ENCODE measurements around the gene TSGA10IP. TPM values are rescaled to one million over a fixed set of nuclear protein-coding genes. Genes with fewer than 3 reads are reported as not detected.
"Not testable (repeated sequence)": the region's sequence is repeated elsewhere in the genome, so short reads cannot be mapped to it uniquely, and the experiment has no call there.

The TSGA10IP gene
- total RNA-seq, 2 experiments from 2014 or later = not detected

DNA sequence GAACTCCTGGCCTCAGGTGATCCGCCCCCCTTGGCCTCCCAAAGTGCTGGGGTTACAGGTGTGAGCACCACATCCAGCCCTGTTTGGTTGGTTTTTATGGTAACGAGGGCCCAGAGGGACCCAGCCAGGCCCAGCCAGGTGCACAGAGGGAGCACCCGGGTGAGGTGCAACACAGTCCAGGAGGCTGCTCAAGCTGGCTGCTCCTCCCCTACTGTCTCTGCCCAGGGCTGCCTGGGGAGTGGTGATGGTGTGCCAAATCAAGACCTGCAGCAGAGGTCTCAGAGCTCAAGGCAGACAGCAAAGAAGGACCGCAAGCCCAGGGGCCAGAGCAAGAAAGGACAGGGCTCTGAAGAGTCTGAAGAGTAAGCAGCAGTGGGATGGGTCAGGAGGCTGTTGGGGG, 1.4 kb downstream of the TSGA10IP start:
- Mint-ChIP-seq H3K4me3 (no peak overlapping the region), H3K27me3 (no peaks in the 10 kb centered on the region), H3K4me1 (ENCODE audit: low read depth) (no peaks in the 10 kb centered on the region), H3K27ac (no peak overlapping the region), H3K9me3 (no peaks in the 10 kb centered on the region), H3K36me3 (ENCODE audit: low read depth) (no peaks in the 10 kb centered on the region)
- TF ChIP-seq CTCF (IDR thresholded peaks at IDR 0.05) = no peak
- no peak for DNase-seq
- peaks cover 2% of the 10 kb centered on the region for H3K4me1 ChIP-seq (ENCODE audit: insufficient read depth, low read length)
- no peaks in the 10 kb centered on the region for H3K36me3 ChIP-seq (ENCODE audit: insufficient read depth, low read length)
- ChIA-PET CTCF (no interaction called here), POLR2A (no interaction called here)
- intact Hi-C loops (cut with DNase I, micrococcal nuclease) = no loop called here
- H3K27ac ChIP-seq (ENCODE audit: low read depth in 1 of 2, low read length in 2 of 2) = no peak overlapping the region
- H3K4me3 ChIP-seq (ENCODE audit: low read length) = no peak overlapping the region
- no peaks in the 10 kb centered on the region for H3K9me3 ChIP-seq (ENCODE audit: control insufficient read depth in 1 of 2, insufficient read depth in 1 of 2, low read length in 2 of 2)
- H3K27me3 ChIP-seq (ENCODE audit: control insufficient read depth in 1 of 2, insufficient read depth in 2 of 2, low read length in 2 of 2) = no peaks in the 10 kb centered on the region
- no peak for ATAC-seq (ENCODE audit: poor library complexity)

DNA sequence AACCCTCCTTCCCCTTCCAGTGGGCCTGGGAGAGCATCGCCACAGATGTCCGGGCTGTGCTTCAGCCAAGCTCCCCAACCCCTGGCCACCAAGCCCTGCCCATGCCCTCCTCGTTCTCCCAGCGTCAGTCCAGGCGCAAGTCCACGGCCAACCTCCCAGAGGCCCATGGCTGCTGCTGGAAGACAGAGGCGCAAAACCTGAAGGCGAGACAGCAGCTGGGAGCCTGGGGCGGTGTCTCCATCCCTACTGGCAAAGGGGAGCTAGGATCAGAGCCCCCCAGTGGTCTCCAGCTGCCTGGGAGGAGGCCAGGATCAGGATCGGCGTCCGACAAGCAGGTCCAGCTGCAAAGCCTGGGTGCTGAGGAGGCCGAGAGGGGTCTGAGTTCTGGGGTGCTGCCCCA, 1.9 kb downstream of the TSGA10IP start:
- ChIA-PET CTCF (no interaction called here), POLR2A (interaction anchor here (0.6 kb wide), 1 partner anchor 13 kb away, joined by 3 read pairs; no protein-coding TSS in a partner anchor)
- Mint-ChIP-seq H3K4me1 (ENCODE audit: low read depth) (no peaks in the 10 kb centered on the region), H3K4me3 (no peak overlapping the region), H3K27me3 (no peaks in the 10 kb centered on the region), H3K27ac (no peak overlapping the region), H3K9me3 (no peaks in the 10 kb centered on the region), H3K36me3 (ENCODE audit: low read depth) (no peaks in the 10 kb centered on the region)
- Histone ChIP-seq H3K27me3 (ENCODE audit: control insufficient read depth in 1 of 2, insufficient read depth in 2 of 2, low read length in 2 of 2) (no peaks in the 10 kb centered on the region), H3K9me3 (ENCODE audit: control insufficient read depth in 1 of 2, insufficient read depth in 1 of 2, low read length in 2 of 2) (no peaks in the 10 kb centered on the region), H3K36me3 (ENCODE audit: insufficient read depth, low read length) (no peaks in the 10 kb centered on the region), H3K4me3 (ENCODE audit: low read length) (no peak overlapping the region), H3K27ac (ENCODE audit: low read depth in 1 of 2, low read length in 2 of 2) (no peak overlapping the region), H3K4me1 (ENCODE audit: insufficient read depth, low read length) (peaks cover 2% of the 10 kb centered on the region)
- DNase-seq (no peak), ATAC-seq (ENCODE audit: poor library complexity) (no peak)
- TF ChIP-seq CTCF (IDR thresholded peaks at IDR 0.05) = no peak
- intact Hi-C loops (cut with DNase I, micrococcal nuclease) = no loop called here

DNA sequence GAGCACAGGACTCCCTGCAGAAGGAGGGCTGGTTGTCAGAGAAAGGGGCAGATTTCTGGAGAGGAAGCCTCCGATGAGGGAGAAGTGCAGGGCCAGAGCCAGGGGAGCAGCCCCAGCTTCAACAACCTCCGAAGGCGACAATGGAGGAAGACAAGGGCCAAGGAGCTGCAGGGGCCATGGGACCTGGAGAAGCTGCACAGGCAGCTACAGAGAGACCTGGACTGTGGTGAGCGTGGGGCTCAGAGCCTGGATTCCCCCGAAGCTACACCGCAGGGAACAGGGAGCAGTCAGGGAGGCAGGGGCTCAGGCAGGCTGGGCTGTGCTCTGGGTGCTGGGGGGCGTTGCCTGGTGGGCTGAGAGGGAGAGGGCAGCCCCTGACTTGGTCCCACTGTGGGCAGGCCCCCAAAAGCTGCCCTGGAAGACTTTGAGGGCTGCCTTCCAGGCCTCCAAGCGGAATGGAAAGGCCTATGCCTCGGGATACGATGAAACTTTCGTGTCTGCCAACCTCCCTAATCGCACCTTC, 2.4 kb downstream of the TSGA10IP start:
- H3K4me1 ChIP-seq (ENCODE audit: insufficient read depth, low read length) = peaks cover 2% of the 10 kb centered on the region
- ChIA-PET CTCF (no interaction called here), POLR2A (interaction anchor here (0.5 to 0.6 kb wide), 2 partner anchors 13 to 825 kb away, joined by 3 read pairs; no protein-coding TSS in a partner anchor)
- no peaks in the 10 kb centered on the region for H3K27me3 Mint-ChIP-seq
- no peaks in the 10 kb centered on the region for H3K4me1 Mint-ChIP-seq (ENCODE audit: low read depth)
- DNase-seq (no peak), ATAC-seq (ENCODE audit: poor library complexity) (no peak)
- intact Hi-C loops (cut with DNase I, micrococcal nuclease) = no loop called here
- H3K9me3 Mint-ChIP-seq = no peaks in the 10 kb centered on the region
- no peak for TF ChIP-seq CTCF (IDR thresholded peaks at IDR 0.05)
- no peak overlapping the region for H3K27ac Mint-ChIP-seq
- no peaks in the 10 kb centered on the region for H3K36me3 ChIP-seq (ENCODE audit: insufficient read depth, low read length)
- no peak overlapping the region for H3K27ac ChIP-seq (ENCODE audit: low read depth in 1 of 2, low read length in 2 of 2)
- H3K27me3 ChIP-seq (ENCODE audit: control insufficient read depth in 1 of 2, insufficient read depth in 2 of 2, low read length in 2 of 2) = no peaks in the 10 kb centered on the region
- H3K4me3 Mint-ChIP-seq = no peak overlapping the region
- H3K4me3 ChIP-seq (ENCODE audit: low read length) = no peak overlapping the region
- H3K36me3 Mint-ChIP-seq (ENCODE audit: low read depth) = no peaks in the 10 kb centered on the region
- H3K9me3 ChIP-seq (ENCODE audit: control insufficient read depth in 1 of 2, insufficient read depth in 1 of 2, low read length in 2 of 2) = no peaks in the 10 kb centered on the region

DNA sequence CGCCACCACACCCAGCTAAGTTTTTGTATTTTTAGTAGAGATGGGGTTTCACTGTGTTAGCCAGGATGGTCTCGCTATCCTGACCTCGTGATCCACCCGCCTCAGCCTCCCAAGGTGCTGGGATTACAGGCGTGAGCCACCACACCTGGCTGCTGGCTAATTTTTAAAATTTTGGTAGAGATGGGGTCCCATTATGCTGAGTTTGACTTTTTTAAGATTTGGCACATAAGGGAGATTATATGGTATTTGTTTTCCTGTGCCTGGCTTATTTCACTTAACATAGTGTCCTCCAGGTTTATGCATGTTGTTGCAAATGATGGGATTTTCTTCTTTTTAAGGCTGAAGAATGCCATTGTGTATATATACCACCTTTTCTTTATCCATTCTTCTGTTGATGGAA, 5.4 kb downstream of the TSGA10IP start:
- DNase-seq; POLR2A ChIA-PET; ATAC-seq (ENCODE audit: poor library complexity); H3K4me3 Mint-ChIP-seq; CTCF ChIA-PET; H3K36me3 ChIP-seq (ENCODE audit: insufficient read depth, low read length); H3K27me3 Mint-ChIP-seq; H3K27ac ChIP-seq (ENCODE audit: low read depth in 1 of 2, low read length in 2 of 2); H3K27me3 ChIP-seq (ENCODE audit: control insufficient read depth in 1 of 2, insufficient read depth in 2 of 2, low read length in 2 of 2); H3K4me1 Mint-ChIP-seq (ENCODE audit: low read depth); H3K27ac Mint-ChIP-seq; H3K9me3 Mint-ChIP-seq; H3K4me1 ChIP-seq (ENCODE audit: insufficient read depth, low read length); H3K4me3 ChIP-seq (ENCODE audit: low read length); H3K36me3 Mint-ChIP-seq (ENCODE audit: low read depth); H3K9me3 ChIP-seq (ENCODE audit: control insufficient read depth in 1 of 2, insufficient read depth in 1 of 2, low read length in 2 of 2): not testable (repeated sequence)
- intact Hi-C loops (cut with DNase I, micrococcal nuclease) = loop anchor here in 1 of 2 experiments (2.0 kb wide), 1 partner anchor 20 kb away; no protein-coding TSS in a partner anchor

DNA sequence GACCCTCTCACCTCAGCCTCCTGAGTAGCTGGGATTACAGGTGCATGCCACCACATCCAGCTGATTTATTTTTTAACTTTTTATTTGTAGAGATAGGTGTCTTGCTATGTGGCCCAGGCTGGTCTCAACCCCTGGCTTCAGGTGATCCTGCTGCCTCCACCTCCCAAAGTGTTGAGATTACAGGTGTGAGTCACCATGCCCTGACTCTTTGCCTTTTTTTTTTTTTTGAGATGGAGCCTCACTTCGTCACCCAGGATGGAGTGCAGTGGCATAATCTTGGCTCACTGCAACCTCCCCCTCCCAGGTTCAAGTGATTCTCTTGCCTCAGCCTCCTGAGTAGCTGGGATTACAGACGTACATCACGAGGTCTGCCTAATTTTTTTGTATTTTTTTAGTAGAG, 6.4 kb downstream of the TSGA10IP start:
- H3K4me1 Mint-ChIP-seq (ENCODE audit: low read depth); CTCF ChIA-PET: not testable (repeated sequence)

More for the DNA sequence above, 6.4 kb downstream of the TSGA10IP start:
- H3K4me3 ChIP-seq (ENCODE audit: low read length); H3K27ac ChIP-seq (ENCODE audit: low read depth in 1 of 2, low read length in 2 of 2); H3K4me1 ChIP-seq (ENCODE audit: insufficient read depth, low read length); H3K9me3 ChIP-seq (ENCODE audit: control insufficient read depth in 1 of 2, insufficient read depth in 1 of 2, low read length in 2 of 2); DNase-seq; H3K36me3 Mint-ChIP-seq (ENCODE audit: low read depth); H3K27ac Mint-ChIP-seq; ATAC-seq (ENCODE audit: poor library complexity); POLR2A ChIA-PET; H3K27me3 Mint-ChIP-seq; H3K9me3 Mint-ChIP-seq; H3K4me3 Mint-ChIP-seq; H3K27me3 ChIP-seq (ENCODE audit: control insufficient read depth in 1 of 2, insufficient read depth in 2 of 2, low read length in 2 of 2); H3K36me3 ChIP-seq (ENCODE audit: insufficient read depth, low read length): not testable (repeated sequence)
- intact Hi-C loops (cut with DNase I, micrococcal nuclease) = loop anchor here in 1 of 2 experiments (2.0 kb wide), 1 partner anchor 19 kb away; no protein-coding TSS in a partner anchor
